ENCODE results near the gene MAF.

Gene MAF

GRCh38 chr16:79635488-79635887, 35.0 kb upstream of the MAF start:
- no peak for DNase-seq
- no peak overlapping the region for H3K4me2 ChIP-seq (ENCODE audit: low read depth, low read length)
- no peak overlapping the region for H3K9ac ChIP-seq (ENCODE audit: low read length)
- no peaks in the 10 kb centered on the region for H3K9me3 ChIP-seq (replicated peaks; ENCODE audit: insufficient read depth, low read length)
- H3K27ac ChIP-seq (ENCODE audit: low read length), result no peak overlapping the region
- no peaks in the 10 kb centered on the region for H3K79me2 ChIP-seq (ENCODE audit: low read length)
- no peaks in the 10 kb centered on the region for H4K20me1 ChIP-seq (ENCODE audit: insufficient read depth, low read length)
- no peaks in the 10 kb centered on the region for H3K9me2 ChIP-seq (replicated peaks; ENCODE audit: insufficient read depth, low read length)
- H3K36me3 ChIP-seq (replicated peaks; ENCODE audit: insufficient read depth, low read length), result no peaks in the 10 kb centered on the region
- no peak overlapping the region for H2AFZ ChIP-seq (ENCODE audit: low read length)
- no peak overlapping the region for H3K4me3 ChIP-seq (ENCODE audit: low read length)
- no peaks in the 10 kb centered on the region for H3F3A ChIP-seq (ENCODE audit: insufficient read depth, low read length)
- no peaks in the 10 kb centered on the region for H3K27me3 ChIP-seq (replicated peaks; ENCODE audit: insufficient read depth, low read length)
- TF ChIP-seq EZH2phosphoT487 (IDR thresholded peaks at IDR 0.05; ENCODE audit: low read length) (no peak), EZH2 (optimal IDR thresholded peaks at IDR 0.05; ENCODE audit: low read depth, low read length) (no peak), CTCF (IDR thresholded peaks at IDR 0.05; ENCODE audit: low read length) (no peak)
- no peaks in the 10 kb centered on the region for H3K4me1 ChIP-seq (ENCODE audit: low read length)

GRCh38 chr16:79634298-79634697, 33.8 kb upstream of the MAF start:
- Histone ChIP-seq H3K9me3 (replicated peaks; ENCODE audit: insufficient read depth, low read length) (no peaks in the 10 kb centered on the region), H3F3A (ENCODE audit: insufficient read depth, low read length) (peaks cover 2% of the 10 kb centered on the region), H3K27me3 (replicated peaks; ENCODE audit: insufficient read depth, low read length) (no peaks in the 10 kb centered on the region), H4K20me1 (ENCODE audit: insufficient read depth, low read length) (no peaks in the 10 kb centered on the region), H3K4me2 (ENCODE audit: low read depth, low read length) (no peak overlapping the region), H3K36me3 (replicated peaks; ENCODE audit: insufficient read depth, low read length) (no peaks in the 10 kb centered on the region), H3K9me2 (replicated peaks; ENCODE audit: insufficient read depth, low read length) (no peaks in the 10 kb centered on the region), H3K9ac (ENCODE audit: low read length) (no peak overlapping the region), H3K4me1 (ENCODE audit: low read length) (peaks cover 4% of the 10 kb centered on the region), H3K79me2 (ENCODE audit: low read length) (no peaks in the 10 kb centered on the region), H2AFZ (ENCODE audit: low read length) (no peak overlapping the region), H3K4me3 (ENCODE audit: low read length) (no peak overlapping the region), H3K27ac (ENCODE audit: low read length) (no peak overlapping the region)
- no peak for TF ChIP-seq CTCF (IDR thresholded peaks at IDR 0.05; ENCODE audit: low read length)
- TF ChIP-seq EZH2 (optimal IDR thresholded peaks at IDR 0.05; ENCODE audit: low read depth, low read length), result no peak
- TF ChIP-seq EZH2phosphoT487 (IDR thresholded peaks at IDR 0.05; ENCODE audit: low read length), result no peak
- DNase-seq, result no peak

- Histone ChIP-seq H3K27me3 (replicated peaks; ENCODE audit: insufficient read depth, low read length) (no peaks in the 10 kb centered on the region), H4K20me1 (ENCODE audit: insufficient read depth, low read length) (no peaks in the 10 kb centered on the region), H3K79me2 (ENCODE audit: low read length) (no peaks in the 10 kb centered on the region), H3K4me3 (ENCODE audit: low read length) (no peak overlapping the region), H2AFZ (ENCODE audit: low read length) (no peak overlapping the region), H3K27ac (ENCODE audit: low read length) (no peak overlapping the region), H3K4me1 (ENCODE audit: low read length) (peaks cover 20% of the 10 kb centered on the region), H3K9me2 (replicated peaks; ENCODE audit: insufficient read depth, low read length) (no peaks in the 10 kb centered on the region), H3F3A (ENCODE audit: insufficient read depth, low read length) (peaks cover 13% of the 10 kb centered on the region), H3K9ac (ENCODE audit: low read length) (no peak overlapping the region), H3K9me3 (replicated peaks; ENCODE audit: insufficient read depth, low read length) (no peaks in the 10 kb centered on the region), H3K4me2 (ENCODE audit: low read depth, low read length) (no peak overlapping the region), H3K36me3 (replicated peaks; ENCODE audit: insufficient read depth, low read length) (no peaks in the 10 kb centered on the region)
- DNase-seq, result no peak
- no peak for TF ChIP-seq EZH2phosphoT487 (IDR thresholded peaks at IDR 0.05; ENCODE audit: low read length)
- TF ChIP-seq CTCF (IDR thresholded peaks at IDR 0.05; ENCODE audit: low read length), result no peak
- TF ChIP-seq EZH2 (optimal IDR thresholded peaks at IDR 0.05; ENCODE audit: low read depth, low read length), result no peak
Observed at GRCh38 chr16:79632289-79632688, 31.8 kb upstream of the MAF start.
